T-cell (primary cell): ENCODE results near the gene CNR2. TPM values are rescaled to one million over a fixed set of nuclear protein-coding genes. Genes with fewer than 3 reads are reported as not detected.

ENCODE experiments used
- ATAC-seq, 4 experiments: fragments of 200-7000 bp in 3 of 4; fragments of 150-1000 bp in 1 of 4; cut with Tn5 transposase; replicated peaks in 1 of 4; 1 replicate in 3 of 4; 2 replicates in 1 of 4; pipeline ENCODE4 v1.10.0; 2021; ENCODE audit warnings: moderate library complexity in 3 of 4, mild to moderate bottlenecking in 2 of 4, moderate number of reproducible peaks in 1 of 4
- CTCF ChIA-PET, 2 donors: fragments of 300-600 bp; sonication (Branson Sonifier 250); formaldehyde crosslinking; loops; one replicate each; lab custom pipeline; 2022; ENCODE audit warnings: antibody characterized with exemption in 2 of 2; lab: Charles Lee
- POLR2A ChIA-PET, 2 donors: fragments of 300-600 bp; sonication (Branson Sonifier 250); formaldehyde crosslinking; loops; one replicate each; lab custom pipeline; 2022; ENCODE audit warnings: antibody characterized with exemption in 2 of 2; lab: Charles Lee
- DNase-seq, 35 experiments: peaks; one replicate each; pipeline versions ENCODE4 v3.0.0 to v3.0.0-alpha.2; 2013 to 2023
- H3K27ac ChIP-seq: one replicate; pipeline ENCODE4 v1.5.1; 2013; ENCODE audit warnings: low read length
- H3K27me3 ChIP-seq, 2 experiments: replicated peaks in 1 of 2; 1 replicate in 1 of 2; 2 replicates in 1 of 2; pipeline versions ENCODE4 v1.6.1 to v1.7.0; 2013; ENCODE audit warnings: low read length in 1 of 2, mixed read lengths in 1 of 2; ENCODE audit not compliant: control insufficient read depth in 2 of 2, insufficient read depth in 2 of 2; ENCODE audit errors: extremely low read depth in 1 of 2
- H3K36me3 ChIP-seq, 2 donors: 1 replicate in 1 of 2; 2 replicates in 1 of 2; pipeline versions ENCODE4 v1.6.1 to v1.7.0; 2013; ENCODE audit warnings: low read length in 1 of 2; ENCODE audit not compliant: control insufficient read depth in 2 of 2, insufficient read depth in 1 of 2; ENCODE audit errors: extremely low read depth in 1 of 2
- H3K4me1 ChIP-seq, 2 experiments: 1 replicate in 1 of 2; 2 replicates in 1 of 2; pipeline versions ENCODE4 v1.6.1 to v1.7.0; 2013; ENCODE audit warnings: low read length in 2 of 2, mixed read lengths in 1 of 2; ENCODE audit not compliant: insufficient read depth in 2 of 2, control insufficient read depth in 1 of 2; ENCODE audit errors: extremely low read depth in 1 of 2
- H3K4me3 ChIP-seq, 2 donors: 1 replicate in 1 of 2; 2 replicates in 1 of 2; pipeline versions ENCODE4 v1.5.1 to v1.7.0; 2013; ENCODE audit warnings: mild to moderate bottlenecking in 2 of 2, low read length in 1 of 2, moderate library complexity in 1 of 2; ENCODE audit not compliant: control insufficient read depth in 1 of 2; ENCODE audit errors: extremely low read depth in 1 of 2
- H3K9me3 ChIP-seq: 2 replicates; pipeline ENCODE4 v1.7.0; 2013
- H3K27ac Mint-ChIP-seq, 2 donors: one replicate each; pipeline ENCODE4 v1.8.0; 2020 to 2021; ENCODE audit warnings: mild to moderate bottlenecking in 2 of 2, mixed read lengths in 2 of 2
- H3K27me3 Mint-ChIP-seq, 2 donors: one replicate each; pipeline ENCODE4 v1.8.0; 2021 to 2022; ENCODE audit warnings: mixed read lengths in 2 of 2
- H3K36me3 Mint-ChIP-seq: one replicate; pipeline ENCODE4 v1.8.0; 2021; ENCODE audit warnings: mixed read lengths
- H3K4me1 Mint-ChIP-seq, 3 donors: one replicate each; pipeline ENCODE4 v1.8.0; 2020 to 2022; ENCODE audit warnings: mixed read lengths in 3 of 3, mild to moderate bottlenecking in 1 of 3
- H3K4me3 Mint-ChIP-seq, 3 donors: one replicate each; pipeline ENCODE4 v1.8.0; 2020 to 2022; ENCODE audit warnings: mild to moderate bottlenecking in 3 of 3, mixed read lengths in 3 of 3, moderate library complexity in 3 of 3
- H3K9me3 Mint-ChIP-seq, 3 donors: one replicate each; pipeline ENCODE4 v1.8.0; 2020 to 2022; ENCODE audit warnings: mixed read lengths in 3 of 3
- WGBS: methylation state at CpG from one replicate; pipeline ENCODE4 v1.1.5; 2013; ENCODE audit warnings: missing lambda C conversion rate; ENCODE audit not compliant: insufficient coverage; 5-methylcytosine and 5-hydroxymethylcytosine counted together
- total RNA-seq, 35 experiments: library from RNA in 6 of 35; stranded (reverse) in 6 of 35; fragments of 120-200 nt in 1 of 35; gene quantifications; one replicate each; pipeline versions ENCODE4 v1.2.1 to v1.2.4 and lab custom pipeline; 2013 to 2026

The CNR2 gene
- total RNA-seq, 5 donors from 2014 or later (not counting 1 experiment from before 2014, with no cell fraction given), result 0.67 to 2.1 (median 1.5) TPM

DNA sequence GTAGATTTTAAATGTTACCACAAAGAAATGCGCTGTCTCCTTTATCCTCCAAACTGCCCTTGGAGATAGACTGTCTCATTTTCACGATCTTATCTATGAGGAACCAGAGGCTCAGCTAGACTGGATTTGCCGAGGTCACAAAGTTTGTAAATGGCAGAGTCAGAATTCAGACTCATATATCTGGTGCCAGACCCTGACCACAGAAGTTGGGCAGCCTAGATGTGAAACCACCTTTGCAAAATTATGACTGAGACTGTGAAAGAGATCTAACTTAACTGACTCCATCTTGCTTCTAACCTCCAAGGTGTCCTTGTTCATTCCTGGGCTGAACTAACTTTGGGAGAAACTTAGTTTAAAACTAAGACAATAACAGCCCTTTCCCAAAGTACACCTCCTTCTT lies 14.1 kb downstream of the CNR2 start:
- H3K4me1 Mint-ChIP-seq, result peaks cover 13 to 28% (median 15%) of the 10 kb centered on the region in 3 donors
- ChIA-PET CTCF (interaction anchor here in 1 of 2 donors (0.7 kb wide), 1 partner anchor 115 kb away, joined by 4 read pairs; no protein-coding TSS in a partner anchor), POLR2A (no interaction called here)
- no peaks in the 10 kb centered on the region for H3K9me3 Mint-ChIP-seq
- H3K9me3 ChIP-seq, result no peaks in the 10 kb centered on the region
- no peak for ATAC-seq
- H3K27me3 ChIP-seq, result peaks cover 0 to 8% of the 10 kb centered on the region in 2 experiments
- no peak for DNase-seq
- H3K4me3 ChIP-seq, result no peak overlapping the region
- H3K27me3 Mint-ChIP-seq, result peaks cover 0 to 9% of the 10 kb centered on the region in 2 donors
- H3K36me3 Mint-ChIP-seq, result no peaks in the 10 kb centered on the region
- H3K4me3 Mint-ChIP-seq, result no peak overlapping the region
- no peak overlapping the region for H3K27ac ChIP-seq
- no peak overlapping the region for H3K27ac Mint-ChIP-seq
- H3K4me1 ChIP-seq, result peaks cover 6 to 28% of the 10 kb centered on the region in 2 experiments
- 14% methylated on average over 1 of the region's 3 CpGs for WGBS
- peaks cover 0 to 3% of the 10 kb centered on the region in 2 donors for H3K36me3 ChIP-seq

- H3K9me3 ChIP-seq, result no peaks in the 10 kb centered on the region
- peaks cover 0 to 6% of the 10 kb centered on the region in 2 experiments for H3K27me3 ChIP-seq
- CTCF ChIA-PET, result interaction anchor here (0.7 to 1.0 kb wide), 2 partner anchors 28 to 86 kb away, joined by 3 to 8 read pairs; no protein-coding TSS in a partner anchor
- Mint-ChIP-seq H3K9me3 (no peaks in the 10 kb centered on the region), H3K27ac (no peak overlapping the region), H3K4me3 (no peak overlapping the region), H3K4me1 (peaks cover 13 to 26% (median 15%) of the 10 kb centered on the region in 3 donors), H3K27me3 (peaks cover 0 to 4% of the 10 kb centered on the region in 2 donors), H3K36me3 (no peaks in the 10 kb centered on the region)
- ATAC-seq (no peak), DNase-seq (no peak)
- POLR2A ChIA-PET, result interaction anchor here in 1 of 2 donors (0.7 kb wide), 1 partner anchor 1536 kb away, joined by 11 read pairs; no protein-coding TSS in a partner anchor
- H3K36me3 ChIP-seq, result peaks cover 0 to 3% of the 10 kb centered on the region in 2 donors
- WGBS, result 100% methylated on average over 2 of the region's 6 CpGs
- no peak overlapping the region for H3K27ac ChIP-seq
- H3K4me1 ChIP-seq, result peaks cover 6 to 28% of the 10 kb centered on the region in 2 experiments
- no peak overlapping the region for H3K4me3 ChIP-seq
Measured at GRCh38 chr1:23897083-23897482, 16.1 kb downstream of the CNR2 start.

GRCh38 chr1:23896491-23896890 lies 16.7 kb downstream of the CNR2 start:
- no peak overlapping the region for H3K27ac ChIP-seq
- peak overlapping the region in 1 of 2 donors; percentile 6 for H3K4me3 ChIP-seq
- no peaks in the 10 kb centered on the region for H3K36me3 Mint-ChIP-seq
- ChIA-PET POLR2A (interaction anchor here in 1 of 2 donors (0.7 kb wide), 1 partner anchor 1536 kb away, joined by 11 read pairs; no protein-coding TSS in a partner anchor), CTCF (interaction anchor here (0.5 to 1.0 kb wide), 3 partner anchors 28 to 88 kb away, joined by 3 to 8 read pairs (median 6); no protein-coding TSS in a partner anchor)
- H3K9me3 Mint-ChIP-seq, result no peaks in the 10 kb centered on the region
- peaks cover 0 to 6% of the 10 kb centered on the region in 2 experiments for H3K27me3 ChIP-seq
- H3K9me3 ChIP-seq, result no peaks in the 10 kb centered on the region
- DNase-seq (peak in 10 of 35 experiments; percentile 6 to 31 (median 14)), ATAC-seq (peak; percentile 55 to 96 (median 78))
- H3K4me1 ChIP-seq, result peaks cover 6 to 28% of the 10 kb centered on the region in 2 experiments
- peaks cover 0 to 3% of the 10 kb centered on the region in 2 donors for H3K36me3 ChIP-seq
- H3K27me3 Mint-ChIP-seq, result peaks cover 0 to 4% of the 10 kb centered on the region in 2 donors
- H3K4me1 Mint-ChIP-seq, result peaks cover 13 to 26% (median 15%) of the 10 kb centered on the region in 3 donors
- H3K4me3 Mint-ChIP-seq, result peak overlapping the region in 1 of 3 donors; percentile 25
- no CpG with 5 or more reads among the region's 3 CpGs for WGBS
- peak overlapping the region in 1 of 2 donors; percentile 11 for H3K27ac Mint-ChIP-seq

DNA sequence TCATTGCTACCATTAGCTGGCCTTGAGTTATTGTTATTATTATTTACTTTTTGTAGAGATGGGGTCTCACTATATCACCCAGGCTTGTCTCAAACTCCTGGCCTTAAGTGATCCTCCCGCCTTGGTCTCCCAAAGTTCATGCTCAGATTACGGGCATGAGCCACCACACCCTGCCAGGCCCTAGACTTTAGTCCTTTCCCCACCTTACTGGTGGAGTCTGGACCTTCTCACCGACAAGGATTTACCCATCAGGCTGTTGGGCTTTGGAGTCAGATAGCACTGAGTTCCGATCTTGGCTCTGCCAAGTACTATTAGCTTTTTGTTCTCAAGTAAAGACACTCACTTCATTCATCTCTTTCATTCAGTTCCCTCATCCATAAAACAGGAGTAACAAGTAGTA lies 17.2 kb downstream of the CNR2 start:
- peaks cover 0 to 4% of the 10 kb centered on the region in 2 donors for H3K27me3 Mint-ChIP-seq
- Histone ChIP-seq H3K4me3 (no peak overlapping the region), H3K27me3 (peaks cover 0 to 1% of the 10 kb centered on the region in 2 experiments), H3K36me3 (peaks cover 0 to under 1% of the 10 kb centered on the region in 2 donors), H3K4me1 (peaks cover 6 to 28% of the 10 kb centered on the region in 2 experiments), H3K9me3 (no peaks in the 10 kb centered on the region), H3K27ac (no peak overlapping the region)
- WGBS, result 64% methylated on average over 3 of the region's 4 CpGs
- ATAC-seq (no peak), DNase-seq (no peak)
- peaks cover 13 to 26% (median 15%) of the 10 kb centered on the region in 3 donors for H3K4me1 Mint-ChIP-seq
- no peaks in the 10 kb centered on the region for H3K36me3 Mint-ChIP-seq
- no peak overlapping the region for H3K27ac Mint-ChIP-seq
- no peaks in the 10 kb centered on the region for H3K9me3 Mint-ChIP-seq
- ChIA-PET POLR2A (no interaction called here), CTCF (interaction anchor here in 1 of 2 donors (1.0 kb wide), 1 partner anchor 87 kb away, joined by 3 read pairs; no protein-coding TSS in a partner anchor)
- H3K4me3 Mint-ChIP-seq, result peak overlapping the region in 1 of 3 donors; percentile 25

DNA sequence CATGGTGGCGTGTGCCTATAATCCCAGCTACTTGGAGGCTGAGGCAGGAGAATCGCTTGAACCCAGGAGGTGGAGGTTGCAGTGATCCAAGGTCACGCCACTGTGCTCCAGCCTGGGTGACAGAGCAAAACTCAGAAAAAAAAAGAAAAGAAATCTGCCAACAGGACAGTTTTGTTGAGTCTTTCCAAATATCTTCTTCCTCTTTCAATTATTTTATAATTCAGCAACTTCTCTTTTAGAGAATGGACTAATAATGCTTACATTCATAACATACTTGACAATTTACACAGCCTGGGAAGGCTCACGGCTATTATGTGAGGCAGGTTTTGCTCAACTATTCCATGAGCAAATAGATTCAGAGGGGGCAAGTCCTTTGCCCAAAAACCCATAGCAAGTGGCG lies 18.1 kb downstream of the CNR2 start:
- H3K27me3 ChIP-seq, result no peaks in the 10 kb centered on the region
- no peaks in the 10 kb centered on the region for H3K36me3 ChIP-seq
- Mint-ChIP-seq H3K27me3 (peaks cover 0 to 2% of the 10 kb centered on the region in 2 donors), H3K4me3 (no peak overlapping the region), H3K36me3 (no peaks in the 10 kb centered on the region), H3K9me3 (no peaks in the 10 kb centered on the region), H3K4me1 (peaks cover 13 to 23% (median 15%) of the 10 kb centered on the region in 3 donors), H3K27ac (no peak overlapping the region)
- H3K4me3 ChIP-seq, result no peak overlapping the region
- POLR2A ChIA-PET, result no interaction called here
- H3K4me1 ChIP-seq, result peaks cover 6 to 28% of the 10 kb centered on the region in 2 experiments
- H3K9me3 ChIP-seq, result no peaks in the 10 kb centered on the region
- CTCF ChIA-PET, result no interaction called here
- WGBS, result 85% methylated on average over 4 of the region's 5 CpGs
- DNase-seq (no peak), ATAC-seq (no peak)
- H3K27ac ChIP-seq, result no peak overlapping the region

GRCh38 chr1:23889074-23889473 lies 24.1 kb downstream of the CNR2 start:
- Histone ChIP-seq H3K4me1 (no peaks in the 10 kb centered on the region), H3K9me3 (no peaks in the 10 kb centered on the region), H3K27me3 (peaks cover 0 to 2% of the 10 kb centered on the region in 2 experiments), H3K4me3 (no peak overlapping the region), H3K36me3 (no peaks in the 10 kb centered on the region), H3K27ac (no peak overlapping the region)
- CTCF ChIA-PET, result no interaction called here
- WGBS, result 78% methylated on average over 3 of the region's 5 CpGs
- Mint-ChIP-seq H3K4me3 (no peak overlapping the region), H3K36me3 (no peaks in the 10 kb centered on the region), H3K9me3 (no peaks in the 10 kb centered on the region), H3K4me1 (peaks cover 0 to 6% (median 0%) of the 10 kb centered on the region in 3 donors), H3K27ac (no peak overlapping the region), H3K27me3 (no peaks in the 10 kb centered on the region)
- ATAC-seq (no peak), DNase-seq (no peak)
- POLR2A ChIA-PET, result no interaction called here
